IMR-90 (cell line): Measurements from ENCODE around the gene BLMH.

Experiments
- BHLHE40 ChIP-seq: fragments of 150-350 bp; IDR thresholded peaks from 2 replicates; pipeline ENCODE4 v1.6.1; 2016; ENCODE audit warnings: mild to moderate bottlenecking, low read depth, low read length
- CHD1 ChIP-seq: IDR thresholded peaks from 2 replicates; pipeline ENCODE4 v1.6.1; 2012; ENCODE audit warnings: low read depth, low read length, improper control_type of control experiment
- CTCF ChIP-seq: conservative IDR thresholded peaks from 2 replicates; pipeline ENCODE4 v1.5.1; 2012; ENCODE audit warnings: mild to moderate bottlenecking, low read depth, low read length, improper control_type of control experiment
- MAFK ChIP-seq: IDR thresholded peaks from 2 replicates; pipeline ENCODE4 v1.6.1; 2012; ENCODE audit warnings: low read depth, low read length, improper control_type of control experiment
- NFE2L2 ChIP-seq: fragments of 150-350 bp; IDR thresholded peaks from 2 replicates; pipeline ENCODE4 v1.6.1; 2016; ENCODE audit warnings: low read depth, mild to moderate bottlenecking, low read length
- POLR2A ChIP-seq: IDR thresholded peaks from 2 replicates; pipeline ENCODE4 v1.6.1; 2012; ENCODE audit warnings: mild to moderate bottlenecking, low read depth, low read length
- RCOR1 ChIP-seq: IDR thresholded peaks from 2 replicates; pipeline ENCODE4 v1.6.1; 2012; ENCODE audit warnings: mild to moderate bottlenecking, low read length, improper control_type of control experiment; ENCODE audit not compliant: insufficient replicate concordance
- SMC3 ChIP-seq: fragments of 150-350 bp; IDR thresholded peaks from 2 replicates; pipeline ENCODE4 v1.6.1; 2016; ENCODE audit warnings: low read depth, mild to moderate bottlenecking, antibody characterized with exemption, low read length, moderate library complexity
- USF2 ChIP-seq: fragments of 150-350 bp; IDR thresholded peaks from 2 replicates; pipeline ENCODE4 v1.6.1; 2017; ENCODE audit warnings: mild to moderate bottlenecking, antibody characterized with exemption, low read length, low read depth

- TF ChIP-seq POLR2A, result no peak
- TF ChIP-seq CTCF, result no peak
- TF ChIP-seq NFE2L2, result no peak
- TF ChIP-seq USF2, result no peak
- TF ChIP-seq RCOR1, result no peak
- no peak for TF ChIP-seq SMC3
- no peak for TF ChIP-seq CHD1
- TF ChIP-seq BHLHE40, result no peak
- TF ChIP-seq MAFK, result no peak
Observed at GRCh38 chr17:30218799-30219198, 72.9 kb downstream of the BLMH start.
